ENCODE measurements around the gene PRKCG. TPM values are rescaled to one million over a fixed set of nuclear protein-coding genes. Genes with fewer than 3 reads are reported as not detected.

PRKCG gene
- total RNA-seq, 1 donor = under 0.01 TPM

DNA sequence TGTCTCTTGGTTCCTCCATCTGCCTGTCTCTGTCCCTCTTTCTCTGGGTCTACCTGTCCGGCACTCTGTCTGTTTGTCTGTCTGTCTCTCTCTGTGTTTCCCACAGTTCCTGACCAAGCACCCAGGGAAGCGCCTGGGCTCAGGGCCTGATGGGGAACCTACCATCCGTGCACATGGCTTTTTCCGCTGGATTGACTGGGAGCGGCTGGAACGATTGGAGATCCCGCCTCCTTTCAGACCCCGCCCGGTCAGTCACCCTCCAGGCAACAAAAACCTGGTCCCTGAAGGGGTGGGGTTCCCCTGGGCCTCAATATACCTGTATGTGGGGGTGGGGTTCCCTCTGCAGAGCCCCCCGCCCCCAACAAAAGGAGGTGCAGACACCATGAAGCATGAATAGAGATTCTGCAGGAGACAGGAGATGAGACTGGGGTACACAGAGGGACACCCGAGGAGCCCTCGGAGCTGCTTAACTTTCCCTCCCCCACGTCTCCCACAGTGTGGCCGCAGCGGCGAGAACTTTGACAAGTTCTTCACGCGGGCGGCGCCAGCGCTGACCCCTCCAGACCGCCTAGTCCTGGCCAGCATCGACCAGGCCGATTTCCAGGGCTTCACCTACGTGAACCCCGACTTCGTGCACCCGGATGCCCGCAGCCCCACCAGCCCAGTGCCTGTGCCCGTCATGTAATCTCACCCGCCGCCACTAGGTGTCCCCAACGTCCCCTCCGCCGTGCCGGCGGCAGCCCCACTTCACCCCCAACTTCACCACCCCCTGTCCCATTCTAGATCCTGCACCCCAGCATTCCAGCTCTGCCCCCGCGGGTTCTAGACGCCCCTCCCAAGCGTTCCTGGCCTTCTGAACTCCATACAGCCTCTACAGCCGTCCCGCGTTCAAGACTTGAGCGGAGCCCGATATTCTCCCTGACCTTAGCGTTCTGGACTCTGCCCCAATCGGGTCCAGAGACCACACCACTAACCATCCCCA, 24.5 kb downstream of the PRKCG start:
- Histone ChIP-seq H4K20me1 (ENCODE audit: insufficient read depth, low read length) (no peaks in the 10 kb centered on the region), H3K4me3 (ENCODE audit: insufficient read depth, low read length) (no peak overlapping the region), H3K27me3 (ENCODE audit: insufficient read depth, low read length) (peaks cover 52% of the 10 kb centered on the region), H3K4me2 (ENCODE audit: insufficient read depth, low read length) (peak overlapping the region; percentile 4), H2AFZ (ENCODE audit: low read length) (no peak overlapping the region), H3K36me3 (ENCODE audit: insufficient read depth, low read length) (no peaks in the 10 kb centered on the region), H3K79me2 (ENCODE audit: insufficient read depth, low read length) (no peaks in the 10 kb centered on the region), H3K4me1 (ENCODE audit: insufficient read depth, low read length) (no peaks in the 10 kb centered on the region), H3K27ac (ENCODE audit: low read depth, low read length) (no peak overlapping the region), H3K9me3 (ENCODE audit: low read depth, low read length) (no peaks in the 10 kb centered on the region)
- TF ChIP-seq, protein P1, sequence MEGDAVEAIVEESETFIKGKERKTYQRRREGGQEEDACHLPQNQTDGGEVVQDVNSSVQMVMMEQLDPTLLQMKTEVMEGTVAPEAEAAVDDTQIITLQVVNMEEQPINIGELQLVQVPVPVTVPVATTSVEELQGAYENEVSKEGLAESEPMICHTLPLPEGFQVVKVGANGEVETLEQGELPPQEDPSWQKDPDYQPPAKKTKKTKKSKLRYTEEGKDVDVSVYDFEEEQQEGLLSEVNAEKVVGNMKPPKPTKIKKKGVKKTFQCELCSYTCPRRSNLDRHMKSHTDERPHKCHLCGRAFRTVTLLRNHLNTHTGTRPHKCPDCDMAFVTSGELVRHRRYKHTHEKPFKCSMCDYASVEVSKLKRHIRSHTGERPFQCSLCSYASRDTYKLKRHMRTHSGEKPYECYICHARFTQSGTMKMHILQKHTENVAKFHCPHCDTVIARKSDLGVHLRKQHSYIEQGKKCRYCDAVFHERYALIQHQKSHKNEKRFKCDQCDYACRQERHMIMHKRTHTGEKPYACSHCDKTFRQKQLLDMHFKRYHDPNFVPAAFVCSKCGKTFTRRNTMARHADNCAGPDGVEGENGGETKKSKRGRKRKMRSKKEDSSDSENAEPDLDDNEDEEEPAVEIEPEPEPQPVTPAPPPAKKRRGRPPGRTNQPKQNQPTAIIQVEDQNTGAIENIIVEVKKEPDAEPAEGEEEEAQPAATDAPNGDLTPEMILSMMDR (IDR thresholded peaks at IDR 0.05; ENCODE audit: extremely low read depth, low read depth, low read length) = peak; percentile 73
- peak; percentile 98 for DNase-seq (ENCODE audit: insufficient read length, low spot score, missing footprints)

DNA sequence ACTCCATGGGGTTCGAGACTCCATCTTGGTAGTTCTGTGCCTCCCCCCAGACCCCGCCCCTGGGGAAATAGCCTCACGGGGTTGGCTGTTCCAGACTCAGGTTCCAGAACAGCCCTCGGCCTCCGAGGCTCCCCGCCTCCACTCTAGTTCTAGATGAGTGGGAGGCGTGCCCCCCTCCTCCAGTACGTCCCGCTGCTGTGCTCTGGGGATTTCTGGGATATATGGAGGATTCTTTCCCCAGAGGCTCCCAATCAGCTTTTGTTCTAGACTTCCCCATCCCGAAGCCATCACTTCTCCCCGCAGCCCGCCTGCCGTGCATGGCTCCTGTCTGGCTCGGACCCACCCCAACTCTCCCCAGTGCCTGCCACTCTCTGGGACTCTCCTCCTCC, 25.2 kb downstream of the PRKCG start:
- Histone ChIP-seq H3K4me2 (ENCODE audit: insufficient read depth, low read length) (no peak overlapping the region), H3K9me3 (ENCODE audit: low read depth, low read length) (no peaks in the 10 kb centered on the region), H3K27ac (ENCODE audit: low read depth, low read length) (no peak overlapping the region), H3K27me3 (ENCODE audit: insufficient read depth, low read length) (peaks cover 55% of the 10 kb centered on the region), H3K4me3 (ENCODE audit: insufficient read depth, low read length) (no peak overlapping the region), H2AFZ (ENCODE audit: low read length) (no peak overlapping the region), H4K20me1 (ENCODE audit: insufficient read depth, low read length) (no peaks in the 10 kb centered on the region), H3K79me2 (ENCODE audit: insufficient read depth, low read length) (no peaks in the 10 kb centered on the region), H3K4me1 (ENCODE audit: insufficient read depth, low read length) (no peaks in the 10 kb centered on the region), H3K36me3 (ENCODE audit: insufficient read depth, low read length) (no peaks in the 10 kb centered on the region)
- peak; percentile 90 for DNase-seq (ENCODE audit: insufficient read length, low spot score, missing footprints)
- TF ChIP-seq, protein P1 (IDR thresholded peaks at IDR 0.05; ENCODE audit: extremely low read depth, low read depth, low read length) = no peak

DNA sequence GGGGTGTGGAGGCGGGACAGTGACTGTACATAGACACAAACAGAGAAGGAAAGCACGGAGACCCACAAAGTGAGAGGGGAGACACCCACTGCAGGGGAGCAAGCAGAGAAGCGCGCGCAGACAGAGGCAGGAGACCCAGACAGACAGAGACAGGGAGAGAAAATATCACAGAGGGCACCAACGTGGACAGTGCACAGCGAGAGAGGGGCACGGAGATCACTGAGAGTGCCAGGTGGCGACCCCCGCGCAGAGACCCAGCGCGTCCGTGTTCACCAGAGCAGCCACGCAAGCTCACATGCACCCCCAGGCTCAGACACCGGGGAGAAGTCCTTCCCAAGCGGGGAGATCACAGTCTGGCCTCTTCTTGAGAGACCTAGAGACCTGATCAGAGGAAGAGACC, 25.7 kb downstream of the PRKCG start:
- TF ChIP-seq, protein P1 (IDR thresholded peaks at IDR 0.05; ENCODE audit: extremely low read depth, low read depth, low read length) = no peak
- Histone ChIP-seq H3K36me3 (ENCODE audit: insufficient read depth, low read length) (no peaks in the 10 kb centered on the region), H4K20me1 (ENCODE audit: insufficient read depth, low read length) (no peaks in the 10 kb centered on the region), H2AFZ (ENCODE audit: low read length) (no peak overlapping the region), H3K4me3 (ENCODE audit: insufficient read depth, low read length) (no peak overlapping the region), H3K27me3 (ENCODE audit: insufficient read depth, low read length) (peaks cover 55% of the 10 kb centered on the region), H3K4me1 (ENCODE audit: insufficient read depth, low read length) (no peaks in the 10 kb centered on the region), H3K4me2 (ENCODE audit: insufficient read depth, low read length) (peak overlapping the region; percentile 28), H3K9me3 (ENCODE audit: low read depth, low read length) (no peaks in the 10 kb centered on the region), H3K27ac (ENCODE audit: low read depth, low read length) (no peak overlapping the region), H3K79me2 (ENCODE audit: insufficient read depth, low read length) (no peaks in the 10 kb centered on the region)
- peak; percentile 75 for DNase-seq (ENCODE audit: insufficient read length, low spot score, missing footprints)

Measured in osteoblast (primary cell).